HG03571 (cell line): ENCODE results near the gene MTO1.
A peak's percentile ranks its signal among the peaks of the same experiment; 100 is the strongest.
"Not testable (repeated sequence)": the region's sequence is repeated elsewhere in the genome, so short reads cannot be mapped to it uniquely, and the experiment has no call there.

Experiments
- ATAC-seq: cut with Tn5 transposase; IDR thresholded peaks from one replicate; pipeline ENCODE4 v1.9.1; 2021; ENCODE audit not compliant: unreplicated experiment

MTO1 gene

GRCh38 chr6:73525546-73526330 lies 64.2 kb downstream of the MTO1 start:
- no peak for ATAC-seq

- ATAC-seq, result no peak
These were observed 67.4 kb downstream of the MTO1 start for GRCh38 chr6:73528897-73529296.

- no peak for ATAC-seq
These were observed 70.8 kb downstream of the MTO1 start for GRCh38 chr6:73532293-73532692.

GRCh38 chr6:73534628-73535027 lies 73.1 kb downstream of the MTO1 start:
- ATAC-seq, result no peak

GRCh38 chr6:73537677-73538076 lies 76.1 kb downstream of the MTO1 start:
- ATAC-seq, result peak; percentile 51

GRCh38 chr6:73538116-73538779 lies 76.7 kb downstream of the MTO1 start:
- ATAC-seq, result peak; percentile 19

- ATAC-seq, result not testable (repeated sequence)
These were observed 80.9 kb downstream of the MTO1 start for GRCh38 chr6:73542481-73542880.

GRCh38 chr6:73542891-73543290 lies 81.4 kb downstream of the MTO1 start:
- no peak for ATAC-seq

- no peak for ATAC-seq
These were observed 85.5 kb downstream of the MTO1 start for GRCh38 chr6:73547036-73547435.

- no peak for ATAC-seq
These were observed 87.2 kb downstream of the MTO1 start for GRCh38 chr6:73548458-73549446.

- ATAC-seq, result not testable (repeated sequence)
These were observed 89.6 kb downstream of the MTO1 start for GRCh38 chr6:73551115-73551514.

- ATAC-seq, result not testable (repeated sequence)
These were observed 93.9 kb downstream of the MTO1 start for GRCh38 chr6:73555380-73555949.

- no peak for ATAC-seq
These were observed 95.3 kb downstream of the MTO1 start for GRCh38 chr6:73556836-73557235.
